Measurements from ENCODE around the gene RIC1. TPM values are rescaled to one million over a fixed set of nuclear protein-coding genes. Genes with fewer than 3 reads are reported as not detected.
"Not testable (repeated sequence)": the region's sequence is repeated elsewhere in the genome, so short reads cannot be mapped to it uniquely, and the experiment has no call there.

Gene RIC1
- total RNA-seq, 2 experiments from 2014 or later = 18.4 to 22.6 TPM

GRCh38 chr9:5767968-5768932 lies 139.3 kb downstream of the RIC1 start:
- H3K4me3 Mint-ChIP-seq = no peak overlapping the region
- H3K36me3 Mint-ChIP-seq = peaks cover 69% of the 10 kb centered on the region
- no peaks in the 10 kb centered on the region for H3K9me3 Mint-ChIP-seq (ENCODE audit: low read depth)
- peaks cover 26% of the 10 kb centered on the region for H3K4me1 Mint-ChIP-seq
- CTCF ChIA-PET = no interaction called here
- no peaks in the 10 kb centered on the region for H3K27me3 Mint-ChIP-seq
- DNase-seq = no peak
- peak; percentile 50 for ATAC-seq
- H3K27ac Mint-ChIP-seq = peak overlapping the region; percentile 33

GRCh38 chr9:5773324-5773999 lies 144.6 kb downstream of the RIC1 start:
- ATAC-seq = no peak
- H3K27ac Mint-ChIP-seq = no peak overlapping the region
- CTCF ChIA-PET = interaction anchor here (1.6 to 2.0 kb wide), 2 partner anchors 11 to 60 kb away, joined by 4 to 5 read pairs; partner anchors contain the start of gene ERMP1
- H3K4me3 Mint-ChIP-seq = no peak overlapping the region
- H3K9me3 Mint-ChIP-seq (ENCODE audit: low read depth) = peaks cover 3% of the 10 kb centered on the region
- H3K36me3 Mint-ChIP-seq = peaks cover 62% of the 10 kb centered on the region
- DNase-seq = no peak
- no peaks in the 10 kb centered on the region for H3K27me3 Mint-ChIP-seq
- peaks cover 3% of the 10 kb centered on the region for H3K4me1 Mint-ChIP-seq

- H3K36me3 Mint-ChIP-seq = peaks cover 79% of the 10 kb centered on the region
- peaks cover 13% of the 10 kb centered on the region for H3K9me3 Mint-ChIP-seq (ENCODE audit: low read depth)
- CTCF ChIA-PET = no interaction called here
- DNase-seq (no peak), ATAC-seq (no peak)
- H3K27me3 Mint-ChIP-seq = no peaks in the 10 kb centered on the region
- no peak overlapping the region for H3K27ac Mint-ChIP-seq
- H3K4me1 Mint-ChIP-seq = no peaks in the 10 kb centered on the region
- H3K4me3 Mint-ChIP-seq = no peak overlapping the region
Measured at GRCh38 chr9:5778805-5779204, 149.9 kb downstream of the RIC1 start.

- CTCF ChIA-PET = interaction anchor here (0.6 kb wide), 1 partner anchor 330 kb away, joined by 3 read pairs; no protein-coding TSS in a partner anchor
- ATAC-seq, H3K27me3 Mint-ChIP-seq, H3K4me1 Mint-ChIP-seq, H3K27ac Mint-ChIP-seq, DNase-seq, H3K4me3 Mint-ChIP-seq: not testable (repeated sequence)
- Mint-ChIP-seq H3K36me3 (peaks cover 81% of the 10 kb centered on the region), H3K9me3 (ENCODE audit: low read depth) (peaks cover 13% of the 10 kb centered on the region)
Measured at GRCh38 chr9:5779705-5780218, 150.9 kb downstream of the RIC1 start.

- H3K27me3 Mint-ChIP-seq; H3K4me1 Mint-ChIP-seq; ATAC-seq; H3K27ac Mint-ChIP-seq; H3K9me3 Mint-ChIP-seq (ENCODE audit: low read depth); H3K4me3 Mint-ChIP-seq; CTCF ChIA-PET; DNase-seq: not testable (repeated sequence)
- peaks cover 95% of the 10 kb centered on the region for H3K36me3 Mint-ChIP-seq
Measured at GRCh38 chr9:5783420-5783819, 154.5 kb downstream of the RIC1 start.

GRCh38 chr9:5783982-5784381 lies 155.1 kb downstream of the RIC1 start:
- Mint-ChIP-seq H3K27ac (no peak overlapping the region), H3K4me3 (no peak overlapping the region), H3K4me1 (no peaks in the 10 kb centered on the region), H3K27me3 (no peaks in the 10 kb centered on the region), H3K9me3 (ENCODE audit: low read depth) (peaks cover 8% of the 10 kb centered on the region), H3K36me3 (peaks cover 95% of the 10 kb centered on the region)
- CTCF ChIA-PET = interaction anchor here (1.0 to 1.9 kb wide), 2 partner anchors 10 to 102 kb away, joined by 3 to 4 read pairs; no protein-coding TSS in a partner anchor
- DNase-seq = no peak
- ATAC-seq = no peak

- ATAC-seq (no peak), DNase-seq (no peak)
- CTCF ChIA-PET = interaction anchor here (1.0 to 1.9 kb wide), 2 partner anchors 11 to 101 kb away, joined by 3 to 4 read pairs; no protein-coding TSS in a partner anchor
- Mint-ChIP-seq H3K4me1 (no peaks in the 10 kb centered on the region), H3K27me3 (no peaks in the 10 kb centered on the region), H3K27ac (no peak overlapping the region), H3K9me3 (ENCODE audit: low read depth) (peaks cover 8% of the 10 kb centered on the region), H3K4me3 (no peak overlapping the region), H3K36me3 (peaks cover 92% of the 10 kb centered on the region)
Measured at GRCh38 chr9:5784526-5785315, 155.8 kb downstream of the RIC1 start.

- DNase-seq (no peak), ATAC-seq (no peak)
- H3K9me3 Mint-ChIP-seq (ENCODE audit: low read depth) = peaks cover 2% of the 10 kb centered on the region
- H3K4me1 Mint-ChIP-seq = peaks cover 5% of the 10 kb centered on the region
- CTCF ChIA-PET = no interaction called here
- no peak overlapping the region for H3K4me3 Mint-ChIP-seq
- peaks cover 92% of the 10 kb centered on the region for H3K36me3 Mint-ChIP-seq
- no peak overlapping the region for H3K27ac Mint-ChIP-seq
- H3K27me3 Mint-ChIP-seq = no peaks in the 10 kb centered on the region
Measured at GRCh38 chr9:5786370-5787127, 157.6 kb downstream of the RIC1 start.

- peaks cover 10% of the 10 kb centered on the region for H3K4me1 Mint-ChIP-seq
- no peak for ATAC-seq
- DNase-seq = no peak
- peaks cover 2% of the 10 kb centered on the region for H3K9me3 Mint-ChIP-seq (ENCODE audit: low read depth)
- peaks cover 92% of the 10 kb centered on the region for H3K36me3 Mint-ChIP-seq
- H3K4me3 Mint-ChIP-seq = no peak overlapping the region
- H3K27me3 Mint-ChIP-seq = no peaks in the 10 kb centered on the region
- CTCF ChIA-PET = no interaction called here
- no peak overlapping the region for H3K27ac Mint-ChIP-seq
Measured at GRCh38 chr9:5787220-5787619, 158.3 kb downstream of the RIC1 start.

GRCh38 chr9:5787759-5788302 lies 158.9 kb downstream of the RIC1 start:
- Mint-ChIP-seq H3K4me1 (peaks cover 10% of the 10 kb centered on the region), H3K27ac (no peak overlapping the region), H3K36me3 (peaks cover 90% of the 10 kb centered on the region), H3K27me3 (no peaks in the 10 kb centered on the region), H3K9me3 (ENCODE audit: low read depth) (peaks cover 2% of the 10 kb centered on the region), H3K4me3 (no peak overlapping the region)
- DNase-seq = no peak
- CTCF ChIA-PET = no interaction called here
- no peak for ATAC-seq

GRCh38 chr9:5789489-5789888 lies 160.6 kb downstream of the RIC1 start:
- H3K9me3 Mint-ChIP-seq (ENCODE audit: low read depth) = no peaks in the 10 kb centered on the region
- peaks cover 25% of the 10 kb centered on the region for H3K4me1 Mint-ChIP-seq
- no peaks in the 10 kb centered on the region for H3K27me3 Mint-ChIP-seq
- no peak overlapping the region for H3K4me3 Mint-ChIP-seq
- no peak for ATAC-seq
- peaks cover 86% of the 10 kb centered on the region for H3K36me3 Mint-ChIP-seq
- no peak overlapping the region for H3K27ac Mint-ChIP-seq
- DNase-seq = no peak
- CTCF ChIA-PET = no interaction called here

GRCh38 chr9:5790923-5791322 lies 162.0 kb downstream of the RIC1 start:
- CTCF ChIA-PET = no interaction called here
- no peak for ATAC-seq
- peaks cover 79% of the 10 kb centered on the region for H3K36me3 Mint-ChIP-seq
- H3K9me3 Mint-ChIP-seq (ENCODE audit: low read depth) = no peaks in the 10 kb centered on the region
- H3K27me3 Mint-ChIP-seq = no peaks in the 10 kb centered on the region
- no peak for DNase-seq
- H3K27ac Mint-ChIP-seq = no peak overlapping the region
- peaks cover 25% of the 10 kb centered on the region for H3K4me1 Mint-ChIP-seq
- no peak overlapping the region for H3K4me3 Mint-ChIP-seq

Data from activated CD8-positive, alpha-beta memory T cell treated with anti-CD3 and anti-CD28 coated beads, Interleukin-2, amount 10 ng/mL, durations not matched to agents 7 days and 5 days (primary cell).